SK-N-SH treated with all-trans-retinoic acid at 6 μM for 48 hours (cell line): ENCODE results near the gene AAGAB.

Experiments used
- ATAC-seq: fragments of 200-7000 bp; cut with Tn5 transposase; 3 replicates; pipeline ENCODE4 v1.9.1; 2020; ENCODE audit warnings: mild to moderate bottlenecking, moderate library complexity
- ARNTL ChIP-seq: fragments of 450-650 bp; formaldehyde crosslinking; IDR thresholded peaks from 2 replicates; pipeline ENCODE4 v1.5.0; 2020; ENCODE audit warnings: low read depth, mild to moderate bottlenecking, moderate library complexity, borderline replicate concordance
- BACH2 ChIP-seq: fragments of 250-450 bp; sonication (Bioruptor Pico); IDR thresholded peaks from 2 replicates; pipeline ENCODE4 v1.9.0; 2021; ENCODE audit warnings: mild to moderate bottlenecking, borderline replicate concordance
- ISL1 ChIP-seq: fragments of 250-450 bp; sonication (Bioruptor Pico); IDR thresholded peaks from 2 replicates; pipeline ENCODE4 v2.1.2; 2022; ENCODE audit warnings: mild to moderate bottlenecking, moderate library complexity
- OSR1 ChIP-seq: fragments of 250-450 bp; sonication (Bioruptor Pico); IDR thresholded peaks from 2 replicates; pipeline ENCODE4 v1.8.0; 2022; ENCODE audit warnings: moderate library complexity, mild to moderate bottlenecking, inconsistent platforms
- PATZ1 ChIP-seq: fragments of 250-450 bp; sonication (Bioruptor Pico); IDR thresholded peaks from 2 replicates; pipeline ENCODE4 v1.8.0; 2020; ENCODE audit warnings: mild to moderate bottlenecking, moderate library complexity, borderline replicate concordance
- PPARA ChIP-seq: fragments of 250-450 bp; sonication (Bioruptor Pico); IDR thresholded peaks from 2 replicates; pipeline ENCODE4 v1.5.0; 2020; ENCODE audit warnings: mild to moderate bottlenecking, borderline replicate concordance
- RARB ChIP-seq: fragments of 250-450 bp; sonication (Bioruptor Pico); IDR thresholded peaks from 2 replicates; pipeline ENCODE4 v1.8.0; 2021; ENCODE audit warnings: mild to moderate bottlenecking, moderate library complexity
- SNAI2 ChIP-seq: fragments of 250-450 bp; sonication (Bioruptor Pico); IDR thresholded peaks from 2 replicates; pipeline ENCODE4 v1.5.0; 2020; ENCODE audit warnings: mild to moderate bottlenecking, moderate library complexity
- TCF4 ChIP-seq: fragments of 250-450 bp; sonication (Bioruptor Pico); IDR thresholded peaks from 2 replicates; pipeline ENCODE4 v1.8.0; 2021; ENCODE audit warnings: mild to moderate bottlenecking, moderate library complexity, borderline replicate concordance
- TOX ChIP-seq: fragments of 250-450 bp; sonication (Bioruptor Pico); IDR thresholded peaks from 2 replicates; pipeline ENCODE4 v1.8.0; 2021; ENCODE audit warnings: mild to moderate bottlenecking, moderate library complexity, borderline replicate concordance
- TSHZ2 ChIP-seq: fragments of 250-450 bp; sonication (Bioruptor Pico); IDR thresholded peaks from 2 replicates; pipeline ENCODE4 v1.5.0; 2020; ENCODE audit warnings: mild to moderate bottlenecking, moderate library complexity
- ZC3H10 ChIP-seq: fragments of 250-450 bp; sonication (Bioruptor Pico); IDR thresholded peaks from 2 replicates; pipeline ENCODE4 v1.5.1; 2021; ENCODE audit warnings: mild to moderate bottlenecking, moderate library complexity
- ZFP3 ChIP-seq: fragments of 250-450 bp; sonication (Bioruptor Pico); IDR thresholded peaks from 2 replicates; pipeline ENCODE4 v1.5.0; 2020; ENCODE audit warnings: mild to moderate bottlenecking, moderate library complexity
- ZFP30 ChIP-seq: fragments of 450-650 bp; formaldehyde crosslinking; IDR thresholded peaks from 2 replicates; pipeline ENCODE4 v1.5.0; 2022; ENCODE audit warnings: mild to moderate bottlenecking, moderate library complexity
- ZNF70 ChIP-seq: fragments of 450-650 bp; formaldehyde crosslinking; IDR thresholded peaks from 2 replicates; pipeline ENCODE4 v1.5.0; 2020; ENCODE audit warnings: mild to moderate bottlenecking, moderate library complexity
- TF ChIP-seq, protein P1 (sequence below): fragments of 250-450 bp; sonication (Bioruptor Pico); IDR thresholded peaks from 2 replicates; pipeline ENCODE4 v1.8.0; 2021; ENCODE audit warnings: low read depth, mild to moderate bottlenecking, moderate library complexity, borderline replicate concordance
- TF ChIP-seq, protein P2 (sequence below): fragments of 250-450 bp; sonication (Bioruptor Pico); IDR thresholded peaks from 2 replicates; pipeline ENCODE4 v1.5.1; 2020; ENCODE audit warnings: low read depth, mild to moderate bottlenecking, moderate library complexity
- TF ChIP-seq, protein P3 (sequence below): fragments of 250-450 bp; sonication (Bioruptor Pico); IDR thresholded peaks from 2 replicates; pipeline ENCODE4 v1.5.1; 2021; ENCODE audit warnings: mild to moderate bottlenecking, moderate library complexity

Gene AAGAB

GRCh38 chr15:67179411-67179995 lies 75.0 kb downstream of the AAGAB start:
- no peak for ATAC-seq

GRCh38 chr15:67178569-67179210 lies 75.8 kb downstream of the AAGAB start:
- ATAC-seq = peak; percentile 92
- TF ChIP-seq TOX (CRISPR knock-in tag) (no peak), RARB (CRISPR knock-in tag) (no peak), ZFP30 (no peak), ZFP3 (CRISPR knock-in tag) (no peak; the same call in none of the 2 replicates), ZNF70 (CRISPR knock-in tag) (no peak), ZC3H10 (CRISPR knock-in tag) (no peak), TSHZ2 (CRISPR knock-in tag) (no peak), TCF4 (CRISPR knock-in tag) (no peak)
- TF ChIP-seq, protein P1, sequence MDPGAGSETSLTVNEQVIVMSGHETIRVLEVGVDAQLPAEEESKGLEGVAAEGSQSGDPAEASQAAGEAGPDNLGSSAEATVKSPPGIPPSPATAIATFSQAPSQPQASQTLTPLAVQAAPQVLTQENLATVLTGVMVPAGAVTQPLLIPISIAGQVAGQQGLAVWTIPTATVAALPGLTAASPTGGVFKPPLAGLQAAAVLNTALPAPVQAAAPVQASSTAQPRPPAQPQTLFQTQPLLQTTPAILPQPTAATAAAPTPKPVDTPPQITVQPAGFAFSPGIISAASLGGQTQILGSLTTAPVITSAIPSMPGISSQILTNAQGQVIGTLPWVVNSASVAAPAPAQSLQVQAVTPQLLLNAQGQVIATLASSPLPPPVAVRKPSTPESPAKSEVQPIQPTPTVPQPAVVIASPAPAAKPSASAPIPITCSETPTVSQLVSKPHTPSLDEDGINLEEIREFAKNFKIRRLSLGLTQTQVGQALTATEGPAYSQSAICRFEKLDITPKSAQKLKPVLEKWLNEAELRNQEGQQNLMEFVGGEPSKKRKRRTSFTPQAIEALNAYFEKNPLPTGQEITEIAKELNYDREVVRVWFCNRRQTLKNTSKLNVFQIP = no peak
- TF ChIP-seq, protein P2, sequence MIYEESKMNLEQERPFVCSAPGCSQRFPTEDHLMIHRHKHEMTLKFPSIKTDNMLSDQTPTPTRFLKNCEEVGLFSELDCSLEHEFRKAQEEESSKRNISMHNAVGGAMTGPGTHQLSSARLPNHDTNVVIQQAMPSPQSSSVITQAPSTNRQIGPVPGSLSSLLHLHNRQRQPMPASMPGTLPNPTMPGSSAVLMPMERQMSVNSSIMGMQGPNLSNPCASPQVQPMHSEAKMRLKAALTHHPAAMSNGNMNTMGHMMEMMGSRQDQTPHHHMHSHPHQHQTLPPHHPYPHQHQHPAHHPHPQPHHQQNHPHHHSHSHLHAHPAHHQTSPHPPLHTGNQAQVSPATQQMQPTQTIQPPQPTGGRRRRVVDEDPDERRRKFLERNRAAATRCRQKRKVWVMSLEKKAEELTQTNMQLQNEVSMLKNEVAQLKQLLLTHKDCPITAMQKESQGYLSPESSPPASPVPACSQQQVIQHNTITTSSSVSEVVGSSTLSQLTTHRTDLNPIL (CRISPR knock-in tag) = peak; percentile 66

More at GRCh38 chr15:67179411-67179995, 75.0 kb downstream of the AAGAB start:
- TF ChIP-seq RARB (CRISPR knock-in tag) (no peak), ZNF70 (CRISPR knock-in tag) (no peak), BACH2 (CRISPR knock-in tag) (no peak), ZC3H10 (CRISPR knock-in tag) (no peak), PPARA (CRISPR knock-in tag) (no peak), OSR1 (CRISPR knock-in tag) (no peak), ISL1 (no peak), PATZ1 (CRISPR knock-in tag) (no peak), TSHZ2 (CRISPR knock-in tag) (no peak), SNAI2 (no peak), TCF4 (CRISPR knock-in tag) (no peak), ZFP30 (no peak), ARNTL (no peak)
- TF ChIP-seq, protein P1 = no peak
- TF ChIP-seq, protein P3, sequence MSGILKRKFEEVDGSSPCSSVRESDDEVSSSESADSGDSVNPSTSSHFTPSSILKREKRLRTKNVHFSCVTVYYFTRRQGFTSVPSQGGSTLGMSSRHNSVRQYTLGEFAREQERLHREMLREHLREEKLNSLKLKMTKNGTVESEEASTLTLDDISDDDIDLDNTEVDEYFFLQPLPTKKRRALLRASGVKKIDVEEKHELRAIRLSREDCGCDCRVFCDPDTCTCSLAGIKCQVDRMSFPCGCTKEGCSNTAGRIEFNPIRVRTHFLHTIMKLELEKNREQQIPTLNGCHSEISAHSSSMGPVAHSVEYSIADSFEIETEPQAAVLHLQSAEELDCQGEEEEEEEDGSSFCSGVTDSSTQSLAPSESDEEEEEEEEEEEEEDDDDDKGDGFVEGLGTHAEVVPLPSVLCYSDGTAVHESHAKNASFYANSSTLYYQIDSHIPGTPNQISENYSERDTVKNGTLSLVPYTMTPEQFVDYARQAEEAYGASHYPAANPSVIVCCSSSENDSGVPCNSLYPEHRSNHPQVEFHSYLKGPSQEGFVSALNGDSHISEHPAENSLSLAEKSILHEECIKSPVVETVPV (CRISPR knock-in tag) = no peak
